B cell (primary cell): ENCODE data around the gene ERO1B.

Source experiments
- EZH2 ChIP-seq: IDR thresholded peaks from 2 replicates; pipeline ENCODE4 v1.6.1; 2012; ENCODE audit warnings: borderline replicate concordance, low read depth, mild to moderate bottlenecking, moderate library complexity, low read length; ENCODE audit not compliant: insufficient read depth, poor library complexity, severe bottlenecking
- TF ChIP-seq, protein P1 (sequence below): fragments of 200-600 bp; IDR thresholded peaks from one replicate; pipeline ENCODE4 v1.8.0; 2022; ENCODE audit warnings: antibody characterized with exemption, mild to moderate bottlenecking

GRCh38 chr1:236313427-236313826 lies 31.7 kb upstream of the ERO1B start:
- TF ChIP-seq, protein P1, sequence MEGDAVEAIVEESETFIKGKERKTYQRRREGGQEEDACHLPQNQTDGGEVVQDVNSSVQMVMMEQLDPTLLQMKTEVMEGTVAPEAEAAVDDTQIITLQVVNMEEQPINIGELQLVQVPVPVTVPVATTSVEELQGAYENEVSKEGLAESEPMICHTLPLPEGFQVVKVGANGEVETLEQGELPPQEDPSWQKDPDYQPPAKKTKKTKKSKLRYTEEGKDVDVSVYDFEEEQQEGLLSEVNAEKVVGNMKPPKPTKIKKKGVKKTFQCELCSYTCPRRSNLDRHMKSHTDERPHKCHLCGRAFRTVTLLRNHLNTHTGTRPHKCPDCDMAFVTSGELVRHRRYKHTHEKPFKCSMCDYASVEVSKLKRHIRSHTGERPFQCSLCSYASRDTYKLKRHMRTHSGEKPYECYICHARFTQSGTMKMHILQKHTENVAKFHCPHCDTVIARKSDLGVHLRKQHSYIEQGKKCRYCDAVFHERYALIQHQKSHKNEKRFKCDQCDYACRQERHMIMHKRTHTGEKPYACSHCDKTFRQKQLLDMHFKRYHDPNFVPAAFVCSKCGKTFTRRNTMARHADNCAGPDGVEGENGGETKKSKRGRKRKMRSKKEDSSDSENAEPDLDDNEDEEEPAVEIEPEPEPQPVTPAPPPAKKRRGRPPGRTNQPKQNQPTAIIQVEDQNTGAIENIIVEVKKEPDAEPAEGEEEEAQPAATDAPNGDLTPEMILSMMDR, result no peak
- TF ChIP-seq EZH2, result no peak
